Heart right ventricle (tissue), 16 donors: ENCODE data around the gene CACNA1E. TPM values are rescaled to one million over a fixed set of nuclear protein-coding genes. Genes with fewer than 3 reads are reported as not detected.

Experiments
- ATAC-seq, 8 donors: fragments of 200-7000 bp; cut with Tn5 transposase; one replicate each; pipeline ENCODE4 v1.9.1; 2020; ENCODE audit warnings: mild to moderate bottlenecking in 8 of 8, moderate library complexity in 8 of 8, moderate number of reproducible peaks in 1 of 8
- DNase-seq, 2 donors: peaks; one replicate each; pipeline ENCODE4 v3.0.0-alpha.2; 2020
- H3K27ac ChIP-seq, 10 donors: fragments of 200-600 bp; sonication (generic) in 2 of 10; one replicate each; pipeline versions ENCODE4 v1.5.0 to v1.8.0; 2020 to 2022; ENCODE audit warnings: mild to moderate bottlenecking in 3 of 10
- H3K27me3 ChIP-seq, 7 donors: fragments of 200-600 bp; one replicate each; pipeline ENCODE4 v1.8.0; 2021 to 2022; ENCODE audit warnings: mild to moderate bottlenecking in 2 of 7
- H3K36me3 ChIP-seq, 9 donors: fragments of 200-600 bp; sonication (generic) in 1 of 9; one replicate each; pipeline versions ENCODE4 v1.5.0 to v1.8.0; 2020 to 2022; ENCODE audit warnings: mild to moderate bottlenecking in 2 of 9
- H3K4me1 ChIP-seq, 9 donors: fragments of 200-600 bp; sonication (generic) in 1 of 9; one replicate each; pipeline versions ENCODE4 v1.5.0 to v1.8.0; 2020 to 2022; ENCODE audit warnings: mild to moderate bottlenecking in 4 of 9
- H3K4me3 ChIP-seq, 10 donors: fragments of 200-600 bp; sonication (generic) in 2 of 10; one replicate each; pipeline versions ENCODE4 v1.5.0 to v1.8.0; 2020 to 2022; ENCODE audit warnings: mild to moderate bottlenecking in 7 of 10, moderate library complexity in 2 of 10
- H3K9me3 ChIP-seq, 11 donors: fragments of 200-600 bp in 10 of 11; sonication (generic) in 2 of 11; one replicate each; pipeline versions ENCODE4 v1.5.0 to v1.8.0; 2013 to 2022; ENCODE audit warnings: mild to moderate bottlenecking in 2 of 11, control low read depth in 1 of 11, moderate library complexity in 1 of 11
- CTCF ChIP-seq, 9 donors: fragments of 200-600 bp; sonication (generic) in 2 of 9; IDR thresholded peaks; one replicate each; pipeline versions ENCODE4 v1.5.0 to v1.8.0; 2021 to 2022; ENCODE audit warnings: antibody characterized with exemption in 9 of 9, mild to moderate bottlenecking in 5 of 9, moderate library complexity in 1 of 9
- WGBS, 2 donors: extraction: QIAGEN DNeasy Blood & Tissue Kit; methylation state at CpG; one replicate each; pipeline ENCODE4 v1.1.7; 2013; ENCODE audit warnings: inconsistent platforms in 1 of 2; 5-methylcytosine and 5-hydroxymethylcytosine counted together
- intact Hi-C, 10 donors: fragments of 100-400 bp; cut with DNase I; formaldehyde crosslinking; loops; one replicate each; pipeline versions ENCODE4 v1.11.1 to v1.14.2; 2022
- polyA plus RNA-seq, 2 donors: library from polyadenylated mRNA; stranded (reverse); fragments of 200-250 nt; gene quantifications; one replicate each; pipeline ENCODE4 v1.2.3, GENCODE V29; 2013
- total RNA-seq, 10 donors: library from RNA; stranded (reverse); fragmentation: NEBNext Ultra II Directional in 3 of 10; extraction: Animal tissue kit (Norgen Biotek cat#: 25700) in 3 of 10; gene quantifications; one replicate each; pipeline versions ENCODE4 v1.2.1 to v1.2.4, GENCODE V29; 2021 to 2023
- donor health status: Arrhythmogenic right ventricular cardiomyopathy.
- donor health status: ischemic (EF 13 %, LVEDD 7.1; RV severe dilation, severe dysfunction).
- donor health status: healthy with polysubstance abuse.
- donor health status: DM: no; HTN: yes; CAD: no.
- donor health status: DM: no; HTN: no; CAD: no.
- donor health status: ischemic (EF 25% LVEDD 6.9; RV normal size, moderate dysfunction).
- donor health status: ischemic (EF 25% LVEDD 5.7; RV mildly dilated, moderate dysfunction).
- donor health status: healthy.
- donor health status: DM: yes; HTN: yes; CAD: no.
- donor health status: Ischemic cardiomyopathy.
- donor health status: ischemic (EF 35%, LVEDD 5.7; RV mildly dilated, moderate dysfunction).
- donor health status: nonischemic (EF 11% LVEDD 7.7; RV severe dilation, severe dysfunction).
- donor health status: DM: yes; HTN: yes; CAD: no.
- donor health status: PGD.
- donor health status: ischemic (EF 29% LVEDD 5.4; RV normal size, mild dysfunction).
- donor health status: nonischemic (EF 23%, LVEDD 6.1; RV moderate dilation, normal function).

Gene CACNA1E
- total and polyA plus RNA-seq, 12 donors = 0.04 to 21.7 (median 0.71) TPM

GRCh38 chr1:181730606-181731005 is 247.3 kb downstream of the CACNA1E start:
- intact Hi-C loops = no loop called here
- no peaks in the 10 kb centered on the region for H3K9me3 ChIP-seq
- no peak for DNase-seq
- WGBS, 2 donors = 86 to 92% methylated on average over 7 of the region's 7 CpGs
- no peak overlapping the region for H3K4me3 ChIP-seq
- peaks cover 0 to 16% (median 0%) of the 10 kb centered on the region in 7 donors for H3K27me3 ChIP-seq
- H3K4me1 ChIP-seq = no peaks in the 10 kb centered on the region
- no peak for ATAC-seq
- H3K27ac ChIP-seq = no peak overlapping the region
- TF ChIP-seq CTCF (IDR thresholded peaks at IDR 0.05) = no peak
- H3K36me3 ChIP-seq = no peaks in the 10 kb centered on the region

GRCh38 chr1:181732218-181732990 is 249.1 kb downstream of the CACNA1E start:
- no peak for TF ChIP-seq CTCF (IDR thresholded peaks at IDR 0.05)
- Histone ChIP-seq H3K4me1 (no peaks in the 10 kb centered on the region), H3K27me3 (peaks cover 0 to 25% (median 0%) of the 10 kb centered on the region in 7 donors), H3K9me3 (no peaks in the 10 kb centered on the region), H3K27ac (no peak overlapping the region), H3K36me3 (no peaks in the 10 kb centered on the region), H3K4me3 (no peak overlapping the region)
- intact Hi-C loops = no loop called here
- no peak for ATAC-seq
- no peak for DNase-seq
- WGBS, 2 donors = 93 to 95% methylated on average over 31 of the region's 31 CpGs

GRCh38 chr1:181733486-181733885 is 250.2 kb downstream of the CACNA1E start:
- 85 to 88% methylated on average over 14 of the region's 14 CpGs for WGBS, 2 donors
- H3K4me1 ChIP-seq = no peaks in the 10 kb centered on the region
- H3K36me3 ChIP-seq = no peaks in the 10 kb centered on the region
- no peak for ATAC-seq
- TF ChIP-seq CTCF (IDR thresholded peaks at IDR 0.05) = no peak
- peaks cover 0 to 26% (median 0%) of the 10 kb centered on the region in 7 donors for H3K27me3 ChIP-seq
- DNase-seq = no peak
- no peaks in the 10 kb centered on the region for H3K9me3 ChIP-seq
- no peak overlapping the region for H3K4me3 ChIP-seq
- no peak overlapping the region for H3K27ac ChIP-seq
- intact Hi-C loops = no loop called here

- Histone ChIP-seq H3K4me3 (no peak overlapping the region), H3K9me3 (no peaks in the 10 kb centered on the region), H3K27ac (no peak overlapping the region), H3K27me3 (peaks cover 0 to 29% (median 0%) of the 10 kb centered on the region in 7 donors), H3K4me1 (peaks cover 0 to 8% (median 0%) of the 10 kb centered on the region in 9 donors), H3K36me3 (no peaks in the 10 kb centered on the region)
- no peak for DNase-seq
- intact Hi-C loops = no loop called here
- ATAC-seq = no peak
- TF ChIP-seq CTCF (IDR thresholded peaks at IDR 0.05) = peak in 2 of 9 donors; percentile 12 to 40
- WGBS, 2 donors = 49 to 51% methylated on average over 5 of the region's 5 CpGs
Observed at GRCh38 chr1:181737056-181737455, 253.7 kb downstream of the CACNA1E start.
